B cell (primary cell): Measurements from ENCODE around the gene CEP112.

Experiments
- EZH2 ChIP-seq: IDR thresholded peaks from 2 replicates; pipeline ENCODE4 v1.6.1; 2012; ENCODE audit warnings: borderline replicate concordance, low read depth, mild to moderate bottlenecking, moderate library complexity, low read length; ENCODE audit not compliant: insufficient read depth, poor library complexity, severe bottlenecking
- TF ChIP-seq, protein P1 (sequence below): fragments of 200-600 bp; IDR thresholded peaks from one replicate; pipeline ENCODE4 v1.8.0; 2022; ENCODE audit warnings: antibody characterized with exemption, mild to moderate bottlenecking

DNA sequence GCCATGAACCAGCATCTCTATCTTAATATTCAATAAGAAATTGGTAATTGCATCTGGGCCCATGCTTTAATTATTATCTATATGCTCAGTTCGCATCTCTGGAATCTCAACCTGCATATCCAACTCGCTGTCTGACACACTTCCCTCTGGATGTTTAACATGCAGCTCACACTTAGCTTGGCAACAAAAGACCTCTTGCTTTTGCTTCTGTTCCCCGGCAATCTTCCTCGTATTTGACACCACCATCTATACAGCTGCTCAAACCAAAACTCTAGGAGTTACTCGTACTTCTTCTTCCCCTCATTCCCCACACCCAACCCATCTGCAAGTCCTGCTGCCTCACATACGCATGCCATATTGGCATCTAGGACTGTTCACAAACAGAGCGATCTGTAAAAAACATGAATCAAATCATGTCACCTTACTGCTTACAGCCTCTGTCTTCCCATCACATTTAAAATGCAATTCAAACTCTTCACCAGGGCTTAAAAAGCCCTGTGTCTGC is 300.6 kb downstream of the CEP112 start:
- TF ChIP-seq, protein P1, sequence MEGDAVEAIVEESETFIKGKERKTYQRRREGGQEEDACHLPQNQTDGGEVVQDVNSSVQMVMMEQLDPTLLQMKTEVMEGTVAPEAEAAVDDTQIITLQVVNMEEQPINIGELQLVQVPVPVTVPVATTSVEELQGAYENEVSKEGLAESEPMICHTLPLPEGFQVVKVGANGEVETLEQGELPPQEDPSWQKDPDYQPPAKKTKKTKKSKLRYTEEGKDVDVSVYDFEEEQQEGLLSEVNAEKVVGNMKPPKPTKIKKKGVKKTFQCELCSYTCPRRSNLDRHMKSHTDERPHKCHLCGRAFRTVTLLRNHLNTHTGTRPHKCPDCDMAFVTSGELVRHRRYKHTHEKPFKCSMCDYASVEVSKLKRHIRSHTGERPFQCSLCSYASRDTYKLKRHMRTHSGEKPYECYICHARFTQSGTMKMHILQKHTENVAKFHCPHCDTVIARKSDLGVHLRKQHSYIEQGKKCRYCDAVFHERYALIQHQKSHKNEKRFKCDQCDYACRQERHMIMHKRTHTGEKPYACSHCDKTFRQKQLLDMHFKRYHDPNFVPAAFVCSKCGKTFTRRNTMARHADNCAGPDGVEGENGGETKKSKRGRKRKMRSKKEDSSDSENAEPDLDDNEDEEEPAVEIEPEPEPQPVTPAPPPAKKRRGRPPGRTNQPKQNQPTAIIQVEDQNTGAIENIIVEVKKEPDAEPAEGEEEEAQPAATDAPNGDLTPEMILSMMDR: no peak
- no peak for TF ChIP-seq EZH2
